Ishikawa (cell line): Measurements from ENCODE around the gene KIF22.

Source experiments
- CEBPB ChIP-seq: IDR thresholded peaks from 2 replicates; pipeline ENCODE4 v1.6.1; 2012
- CREB1 ChIP-seq: IDR thresholded peaks from 2 replicates; pipeline ENCODE4 v1.6.1; 2012; ENCODE audit warnings: low read depth
- EP300 ChIP-seq: IDR thresholded peaks from 2 replicates; pipeline ENCODE4 v1.6.1; 2012; ENCODE audit warnings: borderline replicate concordance
- FOXM1 ChIP-seq: IDR thresholded peaks from 2 replicates; pipeline ENCODE4 v1.6.1; 2012; ENCODE audit warnings: low read depth, borderline replicate concordance
- NFIC ChIP-seq: IDR thresholded peaks from 2 replicates; pipeline ENCODE4 v1.6.1; 2012
- RAD21 ChIP-seq: IDR thresholded peaks from 2 replicates; pipeline ENCODE4 v1.6.1; 2012; ENCODE audit warnings: low read depth
- TAF1 ChIP-seq: IDR thresholded peaks from 2 replicates; pipeline ENCODE4 v1.6.1; 2012; ENCODE audit warnings: low read depth, mild to moderate bottlenecking
- TEAD4 ChIP-seq: IDR thresholded peaks from 2 replicates; pipeline ENCODE4 v1.6.1; 2012
- YY1 ChIP-seq: IDR thresholded peaks from 2 replicates; pipeline ENCODE4 v1.6.1; 2012; ENCODE audit warnings: low read depth
- TF ChIP-seq, protein P1 (sequence below): IDR thresholded peaks from 2 replicates; pipeline ENCODE4 v1.6.1; 2012
- TF ChIP-seq, protein P2 (sequence below): IDR thresholded peaks from 2 replicates; pipeline ENCODE4 v1.6.1; 2012; ENCODE audit warnings: low read depth, mild to moderate bottlenecking

DNA sequence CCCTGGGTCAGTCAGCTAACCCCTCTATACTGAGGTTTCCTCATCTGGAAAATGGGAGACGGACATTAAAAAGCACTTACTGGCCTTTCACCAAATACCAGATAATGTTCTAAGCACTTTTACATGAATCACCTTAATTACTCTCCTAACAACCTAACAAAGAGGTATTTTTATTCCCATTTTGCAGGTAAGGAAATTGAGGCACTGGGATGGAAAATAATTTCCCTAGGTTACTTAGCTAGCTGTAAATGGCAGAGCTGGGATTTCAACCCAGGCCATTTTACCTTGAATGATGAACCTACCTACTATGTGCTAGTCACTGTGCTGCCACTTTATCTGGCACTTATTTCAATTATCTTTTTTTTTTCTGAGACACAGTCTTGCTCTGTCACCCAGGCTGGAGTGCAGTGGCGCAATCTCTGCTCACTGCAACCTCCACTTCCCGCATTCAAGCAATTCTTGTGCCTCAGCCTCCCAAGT is 3.7 kb downstream of the KIF22 start:
- no peak for TF ChIP-seq NFIC
- no peak for TF ChIP-seq TEAD4
- TF ChIP-seq, protein P1, sequence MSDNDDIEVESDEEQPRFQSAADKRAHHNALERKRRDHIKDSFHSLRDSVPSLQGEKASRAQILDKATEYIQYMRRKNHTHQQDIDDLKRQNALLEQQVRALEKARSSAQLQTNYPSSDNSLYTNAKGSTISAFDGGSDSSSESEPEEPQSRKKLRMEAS: no peak
- TF ChIP-seq, protein P2, sequence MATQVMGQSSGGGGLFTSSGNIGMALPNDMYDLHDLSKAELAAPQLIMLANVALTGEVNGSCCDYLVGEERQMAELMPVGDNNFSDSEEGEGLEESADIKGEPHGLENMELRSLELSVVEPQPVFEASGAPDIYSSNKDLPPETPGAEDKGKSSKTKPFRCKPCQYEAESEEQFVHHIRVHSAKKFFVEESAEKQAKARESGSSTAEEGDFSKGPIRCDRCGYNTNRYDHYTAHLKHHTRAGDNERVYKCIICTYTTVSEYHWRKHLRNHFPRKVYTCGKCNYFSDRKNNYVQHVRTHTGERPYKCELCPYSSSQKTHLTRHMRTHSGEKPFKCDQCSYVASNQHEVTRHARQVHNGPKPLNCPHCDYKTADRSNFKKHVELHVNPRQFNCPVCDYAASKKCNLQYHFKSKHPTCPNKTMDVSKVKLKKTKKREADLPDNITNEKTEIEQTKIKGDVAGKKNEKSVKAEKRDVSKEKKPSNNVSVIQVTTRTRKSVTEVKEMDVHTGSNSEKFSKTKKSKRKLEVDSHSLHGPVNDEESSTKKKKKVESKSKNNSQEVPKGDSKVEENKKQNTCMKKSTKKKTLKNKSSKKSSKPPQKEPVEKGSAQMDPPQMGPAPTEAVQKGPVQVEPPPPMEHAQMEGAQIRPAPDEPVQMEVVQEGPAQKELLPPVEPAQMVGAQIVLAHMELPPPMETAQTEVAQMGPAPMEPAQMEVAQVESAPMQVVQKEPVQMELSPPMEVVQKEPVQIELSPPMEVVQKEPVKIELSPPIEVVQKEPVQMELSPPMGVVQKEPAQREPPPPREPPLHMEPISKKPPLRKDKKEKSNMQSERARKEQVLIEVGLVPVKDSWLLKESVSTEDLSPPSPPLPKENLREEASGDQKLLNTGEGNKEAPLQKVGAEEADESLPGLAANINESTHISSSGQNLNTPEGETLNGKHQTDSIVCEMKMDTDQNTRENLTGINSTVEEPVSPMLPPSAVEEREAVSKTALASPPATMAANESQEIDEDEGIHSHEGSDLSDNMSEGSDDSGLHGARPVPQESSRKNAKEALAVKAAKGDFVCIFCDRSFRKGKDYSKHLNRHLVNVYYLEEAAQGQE: no peak
- TF ChIP-seq TAF1: no peak
- TF ChIP-seq FOXM1: no peak
- no peak for TF ChIP-seq EP300
- TF ChIP-seq CREB1: no peak
- no peak for TF ChIP-seq CEBPB
- TF ChIP-seq RAD21: no peak
- no peak for TF ChIP-seq YY1
